Right lobe of liver (tissue), 6 donors: Measurements from ENCODE around the gene TMEM63C. TPM values are rescaled to one million over a fixed set of nuclear protein-coding genes. Genes with fewer than 3 reads are reported as not detected.
A peak's percentile ranks its signal among the peaks of the same experiment; 100 is the strongest.

ENCODE experiments used
- ATAC-seq, 4 donors: fragments of 200-7000 bp; cut with Tn5 transposase; one replicate each; pipeline ENCODE4 v1.9.1; 2020; ENCODE audit warnings: mild to moderate bottlenecking in 4 of 4, moderate library complexity in 4 of 4
- DNase-seq, 3 donors: peaks; one replicate each; pipeline ENCODE4 v3.0.0-alpha.2; 2020
- H3K27ac ChIP-seq, 3 donors: fragments of 200-600 bp; one replicate each; pipeline ENCODE4 v1.8.0; 2022
- H3K27me3 ChIP-seq, 2 donors: fragments of 200-600 bp; one replicate each; pipeline ENCODE4 v1.8.0; 2022
- H3K36me3 ChIP-seq, 4 donors: fragments of 200-600 bp; sonication (generic) in 1 of 4; one replicate each; pipeline versions ENCODE4 v1.5.1 to v1.8.0; 2017 to 2022; ENCODE audit warnings: control low read depth in 1 of 4
- H3K4me1 ChIP-seq, 4 donors: fragments of 200-600 bp; sonication (generic) in 1 of 4; one replicate each; pipeline versions ENCODE4 v1.5.1 to v1.8.0; 2017 to 2022; ENCODE audit warnings: control low read depth in 1 of 4
- H3K4me3 ChIP-seq, 3 donors: fragments of 200-600 bp; one replicate each; pipeline ENCODE4 v1.8.0; 2022
- H3K9me3 ChIP-seq, 4 donors: fragments of 200-600 bp; sonication (generic) in 1 of 4; one replicate each; pipeline versions ENCODE4 v1.5.1 to v1.8.0; 2017 to 2022; ENCODE audit warnings: control low read depth in 1 of 4
- CTCF ChIP-seq, 4 donors: fragments of 200-600 bp in 3 of 4; fragments of 450-650 bp in 1 of 4; IDR thresholded peaks; one replicate each; pipeline versions ENCODE4 v1.5.1 to v1.8.0; 2016 to 2022; ENCODE audit warnings: antibody characterized with exemption in 4 of 4, mild to moderate bottlenecking in 2 of 4
- POLR2A ChIP-seq: fragments of 450-650 bp; IDR thresholded peaks from one replicate; pipeline ENCODE4 v1.6.1; 2017; ENCODE audit warnings: antibody characterized with exemption, mild to moderate bottlenecking
- WGBS: methylation state at CpG from one replicate; pipeline ENCODE4 v1.1.6; 2018; ENCODE audit warnings: low coverage, low lambda C conversion rate; ENCODE audit not compliant: insufficient coverage; ENCODE audit errors: missing lambda C conversion rate; 5-methylcytosine and 5-hydroxymethylcytosine counted together
- intact Hi-C, 2 donors: fragments of 100-400 bp; cut with DNase I; formaldehyde crosslinking; loops; one replicate each; pipeline versions ENCODE4 v1.11.2 to v1.14.1; 2022
- total RNA-seq, 6 experiments: library from RNA; depleted of rRNA in 2 of 6; stranded (reverse); fragments of >200 nt in 2 of 6; fragmentation: NEBNext Ultra II Directional in 3 of 6; extraction: Animal tissue kit (Norgen Biotek cat#: 25700) in 3 of 6; gene quantifications; one replicate each; pipeline versions ENCODE4 v1.1.0 to v1.2.4, GENCODE V29; 2016 to 2023
- donor health status: DM: no; HTN: yes; CAD: no.
- donor health status: DM: no; HTN: no; CAD: no.
- donor health status: DM: no; HTN: no; CAD: no.
- donor health status: DM: no; HTN: yes; CAD: no.
- donor health status: DM: no; HTN: yes; CAD: no.

The TMEM63C gene
- total RNA-seq, 6 experiments from 2014 or later: 0.07 to 0.82 (median 0.15) TPM; not detected in 2

- Histone ChIP-seq H3K9me3 (no peaks in the 10 kb centered on the region), H3K27ac (no peak overlapping the region), H3K4me3 (no peak overlapping the region), H3K4me1 (no peaks in the 10 kb centered on the region), H3K36me3 (no peaks in the 10 kb centered on the region), H3K27me3 (no peaks in the 10 kb centered on the region)
- no peak for ATAC-seq
- intact Hi-C loops: no loop called here
- TF ChIP-seq CTCF (IDR thresholded peaks at IDR 0.05) (no peak), POLR2A (no peak)
- no peak for DNase-seq
- no CpG with 5 or more reads among the region's 4 CpGs for WGBS
Observed at GRCh38 chr14:77197988-77198387, 16.4 kb downstream of the TMEM63C start.

- Histone ChIP-seq H3K9me3 (no peaks in the 10 kb centered on the region), H3K27ac (no peak overlapping the region), H3K36me3 (no peaks in the 10 kb centered on the region), H3K4me3 (no peak overlapping the region), H3K27me3 (no peaks in the 10 kb centered on the region), H3K4me1 (no peaks in the 10 kb centered on the region)
- intact Hi-C loops: no loop called here
- no peak for TF ChIP-seq CTCF (IDR thresholded peaks at IDR 0.05)
- TF ChIP-seq POLR2A: no peak
- DNase-seq (no peak), ATAC-seq (no peak)
- 56% methylated on average over 5 of the region's 6 CpGs for WGBS
Observed at GRCh38 chr14:77198561-77198960, 17.0 kb downstream of the TMEM63C start.

GRCh38 chr14:77199590-77199989 lies 18.0 kb downstream of the TMEM63C start:
- no peak overlapping the region for H3K27ac ChIP-seq
- no peaks in the 10 kb centered on the region for H3K36me3 ChIP-seq
- ATAC-seq (no peak), DNase-seq (peak in 1 of 3 donors; percentile 5)
- no peak overlapping the region for H3K4me3 ChIP-seq
- no peaks in the 10 kb centered on the region for H3K4me1 ChIP-seq
- WGBS: 52% methylated on average over 12 of the region's 12 CpGs
- intact Hi-C loops: no loop called here
- no peaks in the 10 kb centered on the region for H3K9me3 ChIP-seq
- no peaks in the 10 kb centered on the region for H3K27me3 ChIP-seq
- TF ChIP-seq POLR2A (no peak), CTCF (IDR thresholded peaks at IDR 0.05) (no peak)

- Histone ChIP-seq H3K9me3 (no peaks in the 10 kb centered on the region), H3K4me3 (no peak overlapping the region), H3K27me3 (no peaks in the 10 kb centered on the region), H3K36me3 (no peaks in the 10 kb centered on the region), H3K27ac (no peak overlapping the region), H3K4me1 (no peaks in the 10 kb centered on the region)
- ATAC-seq (no peak), DNase-seq (peak in 1 of 3 donors; percentile 39)
- TF ChIP-seq POLR2A (no peak), CTCF (IDR thresholded peaks at IDR 0.05) (no peak)
- 29% methylated on average over 2 of the region's 7 CpGs for WGBS
- intact Hi-C loops: no loop called here
Observed at GRCh38 chr14:77200406-77200985, 18.9 kb downstream of the TMEM63C start.

- Histone ChIP-seq H3K4me3 (no peak overlapping the region), H3K9me3 (no peaks in the 10 kb centered on the region), H3K27me3 (no peaks in the 10 kb centered on the region), H3K4me1 (no peaks in the 10 kb centered on the region), H3K27ac (no peak overlapping the region), H3K36me3 (no peaks in the 10 kb centered on the region)
- WGBS: no CpG with 5 or more reads among the region's 4 CpGs
- TF ChIP-seq CTCF (IDR thresholded peaks at IDR 0.05) (no peak), POLR2A (no peak)
- DNase-seq (peak in 1 of 3 donors; percentile 8), ATAC-seq (no peak)
- intact Hi-C loops: no loop called here
Observed at GRCh38 chr14:77201696-77202095, 20.1 kb downstream of the TMEM63C start.
